H54 (cell line): Measurements from ENCODE around the gene MED31.

Experiments used
- DNase-seq: peaks from one replicate; pipeline ENCODE4 v3.0.0; 2011; ENCODE audit warnings: low spot score, mixed read lengths; ENCODE audit not compliant: insufficient read length
- FAIRE-seq: peaks from 3 replicates; lab custom pipeline; 2011; peaks lifted over from hg19 to GRCh38; lab: Jason Lieb, UNC
- POLR2A ChIP-seq: IDR thresholded peaks from 2 replicates; pipeline ENCODE4 v1.6.1; 2011; ENCODE audit warnings: low read depth, mild to moderate bottlenecking, low read length

MED31 gene

DNA sequence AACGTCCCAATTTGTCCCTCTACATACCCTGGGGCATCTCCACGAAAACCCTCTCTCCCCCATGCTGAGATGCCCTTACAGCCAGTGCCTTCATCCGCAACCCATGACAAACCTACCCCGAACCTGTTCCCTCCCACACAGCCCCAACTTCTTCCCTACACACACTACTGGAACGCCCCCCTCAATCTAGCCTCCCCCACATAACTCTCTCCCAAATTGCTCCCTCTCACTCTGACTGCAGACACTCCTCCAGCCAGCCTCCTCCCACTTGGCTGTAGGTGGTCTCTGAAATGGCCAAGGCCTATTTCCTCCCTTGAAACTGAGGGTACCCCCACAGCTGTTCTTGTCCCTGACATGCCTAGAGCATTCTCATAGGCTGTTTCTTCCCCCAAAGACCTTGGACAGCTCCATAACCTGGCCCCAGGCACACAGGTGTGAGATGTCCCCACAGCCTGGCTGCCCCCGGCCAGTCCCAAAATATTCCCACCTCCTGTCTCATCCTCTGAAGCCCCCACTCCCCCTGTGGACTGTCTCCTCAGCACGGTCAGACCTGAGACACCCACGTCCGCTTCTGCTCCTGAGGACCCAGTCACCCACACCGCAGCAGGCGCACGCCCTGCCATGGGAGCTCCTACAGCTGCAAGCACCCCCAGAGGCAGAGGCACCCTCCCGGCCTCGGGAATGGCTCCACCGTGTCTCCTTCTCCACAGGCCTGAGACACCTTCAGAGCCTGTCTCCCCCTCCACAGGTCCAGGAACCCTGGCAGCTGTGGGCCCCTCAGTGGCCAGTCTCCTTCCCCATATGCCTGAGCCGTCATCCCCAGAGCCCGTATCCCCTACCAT lies 14.6 kb downstream of the MED31 start:
- DNase-seq (no peak), FAIRE-seq (no peak)
- TF ChIP-seq POLR2A: no peak

DNA sequence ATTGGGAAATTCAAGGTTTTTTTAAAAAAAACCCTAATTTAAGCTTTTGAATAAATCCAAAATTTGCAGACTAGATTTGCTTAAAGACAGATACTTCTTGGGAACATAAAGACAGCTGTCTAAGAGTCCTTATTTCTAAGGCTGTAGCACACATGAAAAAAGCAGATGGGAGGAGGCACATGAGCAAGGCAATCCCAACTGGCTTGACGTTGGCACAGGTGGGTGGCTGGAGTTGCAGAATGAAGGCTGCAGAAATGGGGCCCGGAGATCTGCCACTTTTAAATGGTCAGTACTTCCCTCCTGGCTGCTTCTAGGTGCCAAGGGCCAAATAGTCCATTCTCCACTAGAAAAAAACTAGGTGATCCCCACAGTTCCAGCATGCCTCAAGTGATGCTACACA lies 15.3 kb downstream of the MED31 start:
- TF ChIP-seq POLR2A: no peak
- DNase-seq: no peak
- no peak for FAIRE-seq

DNA sequence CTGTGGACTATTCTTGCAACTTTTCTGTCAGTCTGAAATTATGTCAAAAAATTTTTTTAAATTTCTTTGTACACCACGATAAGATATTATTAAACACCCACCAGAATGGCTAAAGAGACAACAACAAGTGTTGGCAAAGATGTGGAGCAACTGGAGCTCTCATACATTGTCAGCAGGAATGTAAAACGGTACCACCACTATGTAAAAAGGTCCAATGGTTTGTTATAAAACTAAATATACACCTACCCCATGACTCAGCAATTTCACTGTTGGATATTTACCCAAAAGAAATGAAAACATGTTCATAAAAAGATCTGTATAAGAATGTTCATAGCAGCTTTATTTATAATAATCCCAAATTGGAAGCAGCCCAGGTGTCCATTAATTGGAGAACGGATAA lies 18.1 kb downstream of the MED31 start:
- DNase-seq: no peak
- no peak for TF ChIP-seq POLR2A
- FAIRE-seq: no peak

DNA sequence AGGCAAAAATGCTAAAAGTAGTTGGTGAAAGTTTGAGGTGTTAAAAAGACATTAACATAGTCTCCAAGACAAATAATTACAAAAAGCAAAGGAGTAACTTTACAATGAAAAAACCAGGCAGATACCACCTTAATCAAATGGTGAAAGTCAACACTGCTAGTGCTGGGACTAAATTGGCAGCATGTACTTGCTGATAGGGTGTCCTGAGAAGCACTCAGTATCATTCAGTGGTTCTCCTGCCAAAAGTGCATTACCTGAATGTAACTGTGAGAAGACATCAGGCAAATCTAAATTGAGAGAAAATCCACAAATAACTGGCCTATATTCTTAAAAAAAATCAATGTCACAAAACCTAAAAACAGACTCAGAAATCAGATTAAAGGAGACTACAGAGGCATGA lies 18.9 kb downstream of the MED31 start:
- FAIRE-seq: no peak
- TF ChIP-seq POLR2A: no peak

GRCh38 chr17:6630390-6630789 lies 21.0 kb downstream of the MED31 start:
- no peak for TF ChIP-seq POLR2A
- FAIRE-seq: no peak
- DNase-seq: no peak

More for the DNA sequence above, 18.9 kb downstream of the MED31 start:
- DNase-seq: no peak

- no peak for DNase-seq
- no peak for TF ChIP-seq POLR2A
- peak; percentile 66 for FAIRE-seq
Measured at GRCh38 chr17:6627019-6627418, 24.4 kb downstream of the MED31 start.

DNA sequence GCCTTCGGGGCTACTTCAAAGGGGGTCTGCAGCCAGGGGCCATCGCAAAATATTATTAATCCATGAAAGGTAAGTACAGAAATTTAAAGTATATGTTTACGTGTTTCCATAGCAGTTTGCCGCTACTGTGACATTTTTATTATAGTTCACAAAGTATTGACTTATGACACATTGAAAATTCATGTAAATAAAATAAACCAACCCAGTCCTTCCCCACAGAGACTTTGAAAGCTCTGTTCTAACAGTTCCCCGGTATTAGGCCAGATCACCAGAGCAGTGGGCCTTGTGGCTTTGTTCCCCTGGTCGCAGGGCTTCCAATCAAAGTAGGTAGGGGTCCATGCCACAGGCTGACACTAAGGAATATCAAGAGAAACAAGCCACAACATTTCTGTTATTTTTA lies 24.8 kb downstream of the MED31 start:
- no peak for TF ChIP-seq POLR2A
- no peak for FAIRE-seq
- DNase-seq: no peak

GRCh38 chr17:6623941-6624340 lies 27.5 kb downstream of the MED31 start:
- TF ChIP-seq POLR2A: no peak
- FAIRE-seq: no peak
- no peak for DNase-seq

GRCh38 chr17:6611231-6611630 lies 40.2 kb downstream of the MED31 start:
- DNase-seq: no peak
- TF ChIP-seq POLR2A: no peak
- FAIRE-seq: no peak

GRCh38 chr17:6610011-6610410 lies 41.4 kb downstream of the MED31 start:
- FAIRE-seq: no peak

DNA sequence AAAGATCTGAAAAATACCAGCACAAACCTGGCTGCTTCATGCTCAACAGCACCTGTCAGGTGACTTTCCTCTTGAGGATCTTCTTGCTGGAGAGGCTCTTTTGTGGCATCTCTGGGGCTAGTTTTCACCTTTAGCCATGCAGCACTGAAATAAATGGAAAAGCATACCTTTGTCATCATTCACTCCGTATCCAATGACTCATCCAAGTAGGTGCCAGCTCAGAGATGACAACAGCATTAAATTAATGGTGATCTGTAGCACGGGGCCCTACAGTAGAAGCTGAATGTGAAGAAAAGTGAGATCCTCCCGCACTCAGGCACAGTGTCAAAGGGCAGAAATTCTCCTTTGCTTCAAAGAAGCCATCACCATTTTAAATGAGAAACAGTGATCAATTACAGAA lies 43.1 kb downstream of the MED31 start:
- peak; percentile 11 for DNase-seq
- FAIRE-seq: peak; percentile 91
- TF ChIP-seq POLR2A: no peak

More at GRCh38 chr17:6610011-6610410, 41.4 kb downstream of the MED31 start:
- no peak for DNase-seq
- TF ChIP-seq POLR2A: no peak

GRCh38 chr17:6605142-6605541 lies 46.3 kb downstream of the MED31 start:
- no peak for TF ChIP-seq POLR2A
- no peak for FAIRE-seq
- no peak for DNase-seq

DNA sequence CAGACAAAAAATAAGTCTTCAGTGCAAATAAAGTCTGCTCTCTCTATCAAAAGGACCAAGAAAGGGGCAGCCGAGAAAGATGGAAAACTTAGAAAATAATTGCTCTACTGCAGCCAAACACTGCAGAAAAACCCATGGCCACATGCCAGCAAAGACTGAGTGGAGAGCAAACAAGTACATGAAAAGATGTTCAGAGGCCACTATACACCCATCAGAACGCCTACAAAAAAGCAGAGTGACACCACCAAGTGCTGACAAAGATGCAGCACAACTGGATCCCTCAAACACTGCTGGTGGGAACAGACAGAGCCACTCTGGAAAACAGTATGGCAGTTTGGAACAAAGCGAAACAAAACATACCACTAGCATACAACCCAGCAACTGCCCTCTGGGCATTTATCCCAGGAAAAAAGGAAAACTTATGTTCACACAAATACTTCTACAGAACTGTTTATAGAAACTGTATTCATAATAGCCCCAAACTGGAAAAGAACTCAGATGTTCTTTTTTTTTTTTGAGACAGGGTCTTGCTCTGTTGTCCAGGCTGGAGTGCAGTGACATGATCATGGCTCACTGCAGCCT lies 47.6 kb downstream of the MED31 start:
- TF ChIP-seq POLR2A: no peak
- FAIRE-seq (no peak), DNase-seq (no peak)

GRCh38 chr17:6602141-6602540 lies 49.3 kb downstream of the MED31 start:
- FAIRE-seq (no peak), DNase-seq (no peak)
- TF ChIP-seq POLR2A: no peak

DNA sequence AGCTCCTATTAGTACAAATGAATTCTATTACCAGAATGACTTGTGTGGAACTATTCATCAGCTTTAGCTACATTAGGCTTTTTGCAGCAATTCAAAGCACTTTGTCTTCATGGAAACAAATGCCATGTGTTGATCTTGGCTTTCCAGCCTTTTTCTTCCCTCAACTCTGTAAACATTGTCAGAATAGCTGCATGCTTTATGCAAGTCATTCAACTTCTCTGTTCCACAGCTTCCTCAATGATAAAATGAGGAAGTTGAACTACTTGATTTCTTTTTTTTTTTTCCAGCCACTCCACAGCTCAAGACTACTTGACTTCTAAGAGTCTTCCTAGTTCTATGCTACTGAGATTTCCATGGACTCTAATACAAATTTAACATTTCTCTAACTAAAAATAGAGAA lies 52.0 kb downstream of the MED31 start:
- no peak for TF ChIP-seq POLR2A
- FAIRE-seq: peak; percentile 41
- DNase-seq: no peak
